Esophagus squamous epithelium (tissue), 4 donors: ENCODE results near the gene KCNMA1.

Source experiments
- POLR2A ChIP-seq, 4 donors: fragments of 450-650 bp; IDR thresholded peaks; one replicate each; pipeline ENCODE4 v1.6.1; 2017; ENCODE audit warnings: antibody characterized with exemption in 4 of 4, mild to moderate bottlenecking in 4 of 4, moderate library complexity in 3 of 4
- TF ChIP-seq, protein P1 (sequence below), 6 experiments: fragments of 450-650 bp in 4 of 6; fragments of 200-600 bp in 2 of 6; sonication (generic) in 2 of 6; IDR thresholded peaks; one replicate each; pipeline ENCODE4 v1.5.1; 2016 to 2019; ENCODE audit warnings: antibody characterized with exemption in 6 of 6, mild to moderate bottlenecking in 4 of 6, moderate library complexity in 4 of 6

DNA sequence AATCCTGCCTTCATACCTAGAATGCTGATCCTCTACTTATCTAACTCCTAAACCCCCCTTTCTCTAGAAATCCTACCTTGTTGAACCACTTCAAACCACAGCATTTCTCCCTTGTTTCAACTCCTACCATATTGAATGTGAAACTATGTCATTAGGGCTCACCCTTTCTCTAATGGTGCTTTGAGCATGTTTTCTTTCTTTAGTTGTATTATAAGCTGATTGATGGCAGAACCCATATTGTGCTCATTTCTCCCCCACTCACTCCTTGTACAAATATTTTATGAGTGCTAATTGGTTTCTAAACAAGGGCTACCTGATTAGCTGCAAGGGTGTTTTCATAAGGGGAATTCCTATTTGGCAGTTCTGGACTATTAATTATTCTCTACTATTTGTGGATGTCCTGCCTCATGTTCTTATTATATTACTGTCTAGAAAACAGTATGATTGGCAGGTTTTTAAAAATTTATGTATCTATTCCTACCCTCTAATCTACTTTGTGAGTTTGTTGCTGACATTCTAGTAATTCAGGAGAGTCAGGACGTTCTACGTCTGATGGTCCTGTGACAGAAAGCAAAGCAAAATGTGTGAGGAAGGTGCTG, 765.8 kb downstream of the KCNMA1 start:
- TF ChIP-seq, protein P1, sequence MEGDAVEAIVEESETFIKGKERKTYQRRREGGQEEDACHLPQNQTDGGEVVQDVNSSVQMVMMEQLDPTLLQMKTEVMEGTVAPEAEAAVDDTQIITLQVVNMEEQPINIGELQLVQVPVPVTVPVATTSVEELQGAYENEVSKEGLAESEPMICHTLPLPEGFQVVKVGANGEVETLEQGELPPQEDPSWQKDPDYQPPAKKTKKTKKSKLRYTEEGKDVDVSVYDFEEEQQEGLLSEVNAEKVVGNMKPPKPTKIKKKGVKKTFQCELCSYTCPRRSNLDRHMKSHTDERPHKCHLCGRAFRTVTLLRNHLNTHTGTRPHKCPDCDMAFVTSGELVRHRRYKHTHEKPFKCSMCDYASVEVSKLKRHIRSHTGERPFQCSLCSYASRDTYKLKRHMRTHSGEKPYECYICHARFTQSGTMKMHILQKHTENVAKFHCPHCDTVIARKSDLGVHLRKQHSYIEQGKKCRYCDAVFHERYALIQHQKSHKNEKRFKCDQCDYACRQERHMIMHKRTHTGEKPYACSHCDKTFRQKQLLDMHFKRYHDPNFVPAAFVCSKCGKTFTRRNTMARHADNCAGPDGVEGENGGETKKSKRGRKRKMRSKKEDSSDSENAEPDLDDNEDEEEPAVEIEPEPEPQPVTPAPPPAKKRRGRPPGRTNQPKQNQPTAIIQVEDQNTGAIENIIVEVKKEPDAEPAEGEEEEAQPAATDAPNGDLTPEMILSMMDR (IDR thresholded peaks at IDR 0.05) = no peak
- TF ChIP-seq POLR2A (IDR thresholded peaks at IDR 0.05) = no peak
